ENCODE results near the gene DPP6. TPM values are rescaled to one million over a fixed set of nuclear protein-coding genes. Genes with fewer than 3 reads are reported as not detected.

The DPP6 gene
- total and polyA plus RNA-seq, 10 donors, result 0.11 to 8.7 (median 3.0) TPM

DNA sequence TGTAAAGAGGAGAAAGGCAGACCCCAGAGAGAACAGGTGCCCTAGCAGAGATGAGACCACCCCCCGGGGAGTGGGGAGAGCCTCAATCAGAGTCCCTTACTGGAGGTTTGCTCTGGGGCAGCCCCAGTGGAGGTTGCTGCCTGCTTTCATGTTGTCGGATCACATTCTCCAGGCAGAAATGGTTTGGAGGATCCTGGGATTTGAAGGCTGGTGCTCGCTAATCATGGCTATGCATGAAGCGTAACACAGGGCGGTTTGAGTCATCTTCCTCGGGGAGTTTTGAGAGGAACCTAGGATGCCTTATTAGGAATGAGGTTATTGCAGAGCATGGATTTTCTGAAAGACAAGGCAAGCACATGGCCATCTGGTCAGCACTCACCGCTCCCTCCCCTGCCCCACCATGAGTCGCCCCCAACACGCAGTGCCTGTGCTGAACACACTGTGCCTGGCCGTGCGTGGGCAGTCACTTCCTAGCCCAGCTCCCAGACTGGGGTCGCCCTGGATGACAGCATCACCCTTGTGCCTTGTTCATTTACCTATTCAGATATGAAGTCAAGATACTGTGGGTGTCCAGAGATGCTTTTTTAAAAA lies 319.9 kb downstream of the DPP6 start:
- Histone ChIP-seq H3K27me3 (replicated peaks in 1 of 7) (no peaks in the 10 kb centered on the region), H3K4me3 (no peak overlapping the region), H3K36me3 (no peaks in the 10 kb centered on the region), H3K4me1 (no peaks in the 10 kb centered on the region), H3K9me3 (peaks cover 0 to 33% (median 3%) of the 10 kb centered on the region in 8 donors), H3K27ac (no peak overlapping the region)
- no peak for DNase-seq
- TF ChIP-seq, protein P1, sequence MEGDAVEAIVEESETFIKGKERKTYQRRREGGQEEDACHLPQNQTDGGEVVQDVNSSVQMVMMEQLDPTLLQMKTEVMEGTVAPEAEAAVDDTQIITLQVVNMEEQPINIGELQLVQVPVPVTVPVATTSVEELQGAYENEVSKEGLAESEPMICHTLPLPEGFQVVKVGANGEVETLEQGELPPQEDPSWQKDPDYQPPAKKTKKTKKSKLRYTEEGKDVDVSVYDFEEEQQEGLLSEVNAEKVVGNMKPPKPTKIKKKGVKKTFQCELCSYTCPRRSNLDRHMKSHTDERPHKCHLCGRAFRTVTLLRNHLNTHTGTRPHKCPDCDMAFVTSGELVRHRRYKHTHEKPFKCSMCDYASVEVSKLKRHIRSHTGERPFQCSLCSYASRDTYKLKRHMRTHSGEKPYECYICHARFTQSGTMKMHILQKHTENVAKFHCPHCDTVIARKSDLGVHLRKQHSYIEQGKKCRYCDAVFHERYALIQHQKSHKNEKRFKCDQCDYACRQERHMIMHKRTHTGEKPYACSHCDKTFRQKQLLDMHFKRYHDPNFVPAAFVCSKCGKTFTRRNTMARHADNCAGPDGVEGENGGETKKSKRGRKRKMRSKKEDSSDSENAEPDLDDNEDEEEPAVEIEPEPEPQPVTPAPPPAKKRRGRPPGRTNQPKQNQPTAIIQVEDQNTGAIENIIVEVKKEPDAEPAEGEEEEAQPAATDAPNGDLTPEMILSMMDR (IDR thresholded peaks at IDR 0.05 in 8 of 11, conservative IDR thresholded peaks at IDR 0.05 in 3 of 11), result no peak
- no peak for TF ChIP-seq POLR2AphosphoS5 (IDR thresholded peaks at IDR 0.05)
- no peak for TF ChIP-seq POLR2A (IDR thresholded peaks at IDR 0.05)
- intact Hi-C loops (cut with DNase I; ENCODE audit: low total_unique reads), result no loop called here
- WGBS, 5 donors, result 80 to 88% (median 81%) methylated on average over 12 of the region's 12 CpGs

DNA sequence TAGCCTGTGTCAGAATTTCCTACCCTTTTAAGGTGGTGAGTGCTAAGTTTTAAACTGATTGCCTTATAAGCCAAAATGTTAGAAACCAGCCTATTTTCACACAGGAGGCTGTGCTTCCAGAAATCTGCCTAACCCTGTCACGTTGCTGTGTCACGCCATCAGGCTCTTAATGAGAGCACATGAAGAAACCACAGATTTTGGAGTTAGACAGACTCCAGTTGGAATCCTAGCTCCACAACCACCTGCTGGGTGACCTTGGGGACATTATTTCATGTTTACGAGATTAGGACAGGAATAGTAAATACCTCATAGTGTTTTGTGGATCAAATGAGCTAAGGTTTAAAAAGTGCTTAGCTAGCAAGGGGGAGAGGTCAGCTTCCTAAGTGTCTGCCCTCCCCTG lies 321.8 kb downstream of the DPP6 start:
- no peak for DNase-seq
- Histone ChIP-seq H3K36me3 (no peaks in the 10 kb centered on the region), H3K9me3 (peaks cover 0 to 26% (median 3%) of the 10 kb centered on the region in 8 donors), H3K27ac (no peak overlapping the region), H3K27me3 (replicated peaks in 1 of 7) (no peaks in the 10 kb centered on the region), H3K4me1 (no peaks in the 10 kb centered on the region), H3K4me3 (no peak overlapping the region)
- TF ChIP-seq POLR2A (IDR thresholded peaks at IDR 0.05) (no peak), POLR2AphosphoS5 (IDR thresholded peaks at IDR 0.05) (no peak)
- TF ChIP-seq, protein P1 (IDR thresholded peaks at IDR 0.05 in 8 of 11, conservative IDR thresholded peaks at IDR 0.05 in 3 of 11), result no peak
- WGBS, 5 donors, result 80 to 93% (median 84%) methylated on average over 3 of the region's 3 CpGs
- intact Hi-C loops (cut with DNase I; ENCODE audit: low total_unique reads), result no loop called here

DNA sequence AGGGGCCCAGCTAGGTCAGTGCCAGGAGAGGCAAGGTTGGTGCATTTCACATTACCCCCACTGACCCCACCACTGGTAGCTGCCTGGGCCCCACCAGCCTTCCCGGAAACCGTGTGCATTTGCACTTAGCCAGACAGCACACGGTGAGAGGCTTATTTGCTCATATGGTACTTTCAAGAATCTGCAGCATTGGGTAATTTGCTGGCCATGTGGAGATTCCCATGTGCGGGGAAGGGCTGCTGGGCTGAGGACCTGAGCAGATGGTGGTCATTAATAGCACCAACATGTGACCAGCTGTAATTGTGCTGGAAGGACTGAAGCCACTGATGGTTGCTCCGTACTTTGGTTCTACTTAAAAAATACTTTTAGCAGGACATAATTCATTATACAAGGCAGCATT lies 323.8 kb downstream of the DPP6 start:
- WGBS, 5 donors, result 85 to 95% (median 90%) methylated on average over 5 of the region's 5 CpGs
- H3K4me3 ChIP-seq, result no peak overlapping the region
- peaks cover 0 to 23% (median 3%) of the 10 kb centered on the region in 8 donors for H3K9me3 ChIP-seq
- no peak for DNase-seq
- TF ChIP-seq POLR2A (IDR thresholded peaks at IDR 0.05) (no peak), POLR2AphosphoS5 (IDR thresholded peaks at IDR 0.05) (no peak)
- TF ChIP-seq, protein P1 (IDR thresholded peaks at IDR 0.05 in 8 of 11, conservative IDR thresholded peaks at IDR 0.05 in 3 of 11), result no peak
- no peaks in the 10 kb centered on the region for H3K36me3 ChIP-seq
- intact Hi-C loops (cut with DNase I; ENCODE audit: low total_unique reads), result no loop called here
- no peaks in the 10 kb centered on the region for H3K27me3 ChIP-seq (replicated peaks in 1 of 7)
- no peak overlapping the region for H3K27ac ChIP-seq
- no peaks in the 10 kb centered on the region for H3K4me1 ChIP-seq

DNA sequence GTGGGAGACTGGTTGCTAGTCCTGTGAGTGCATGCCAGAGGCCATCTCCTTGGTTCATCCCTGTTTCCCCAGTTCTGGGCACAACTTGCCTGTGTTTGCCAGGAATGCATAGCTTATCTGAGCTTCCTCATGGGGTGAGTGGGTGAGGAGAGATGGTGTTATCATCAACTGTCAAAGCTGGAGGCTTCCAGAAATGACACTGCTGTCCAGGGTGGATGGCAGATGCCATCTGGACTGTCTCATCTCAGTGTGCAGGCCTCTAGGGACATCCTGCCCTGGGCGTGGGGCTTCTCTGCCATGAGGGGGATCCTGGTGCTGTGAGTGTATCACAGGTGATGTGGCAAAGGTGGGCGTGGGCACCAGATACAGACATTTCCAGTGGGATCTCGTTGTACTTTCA lies 328.6 kb downstream of the DPP6 start:
- 41 to 94% (median 69%) methylated on average over 2 to 3 of the region's 3 CpGs for WGBS, 5 donors

More for the DNA sequence above, 328.6 kb downstream of the DPP6 start:
- TF ChIP-seq POLR2A (IDR thresholded peaks at IDR 0.05), result no peak
- TF ChIP-seq POLR2AphosphoS5 (IDR thresholded peaks at IDR 0.05), result no peak
- TF ChIP-seq, protein P1 (IDR thresholded peaks at IDR 0.05 in 8 of 11, conservative IDR thresholded peaks at IDR 0.05 in 3 of 11), result no peak
- no peaks in the 10 kb centered on the region for H3K27me3 ChIP-seq (replicated peaks in 1 of 7)
- no peaks in the 10 kb centered on the region for H3K36me3 ChIP-seq
- intact Hi-C loops (cut with DNase I; ENCODE audit: low total_unique reads), result no loop called here
- H3K4me3 ChIP-seq, result no peak overlapping the region
- H3K4me1 ChIP-seq, result no peaks in the 10 kb centered on the region
- no peak overlapping the region for H3K27ac ChIP-seq
- H3K9me3 ChIP-seq, result peaks cover 0 to 4% (median 0%) of the 10 kb centered on the region in 8 donors
- DNase-seq, result no peak
